Activated T-cell treated with anti-CD3 and anti-CD28 coated beads for 1 hour (primary cell): ENCODE data around the gene FBXO8.

Experiments used
- DNase-seq: peaks from one replicate; pipeline ENCODE4 v3.0.0-alpha.2; 2020; ENCODE audit warnings: low read depth

The FBXO8 gene

DNA sequence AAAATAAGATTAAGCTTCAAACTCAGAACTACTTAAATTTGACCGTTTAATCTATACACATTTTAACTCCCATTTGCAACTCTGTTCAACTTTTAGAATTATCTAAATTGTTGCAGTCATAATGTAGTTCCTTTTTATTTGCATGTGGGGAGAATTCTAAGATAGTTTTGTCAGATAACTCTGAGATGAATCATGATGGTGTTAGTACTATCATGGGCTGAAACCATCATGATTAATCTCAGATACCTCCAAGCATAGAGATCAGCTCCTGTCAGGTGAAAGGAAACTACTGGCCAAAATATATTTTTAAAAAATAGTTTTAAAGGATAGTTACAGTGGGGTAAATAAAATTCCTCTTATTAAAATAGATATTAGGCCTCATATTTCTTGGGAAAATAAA, 39.0 kb downstream of the FBXO8 start:
- no peak for DNase-seq

DNA sequence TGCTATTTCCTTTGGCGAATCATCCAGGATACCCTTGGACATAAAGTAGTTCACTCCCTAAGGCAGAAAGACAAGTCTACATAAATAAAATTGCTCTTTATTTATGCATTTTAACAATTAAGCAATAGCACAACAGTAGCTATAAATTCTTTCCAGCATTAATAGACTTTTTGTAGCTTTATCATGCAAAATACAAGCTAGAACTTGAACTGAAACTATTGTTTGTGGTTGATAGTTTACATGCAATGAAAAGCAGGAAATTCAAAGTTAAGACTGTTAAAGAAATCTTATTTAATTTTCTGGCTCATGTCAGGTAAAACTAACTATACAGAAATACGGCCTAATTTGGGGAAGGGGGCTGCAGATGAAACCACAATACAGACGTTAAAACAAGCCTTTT, 42.3 kb downstream of the FBXO8 start:
- DNase-seq, result no peak

DNA sequence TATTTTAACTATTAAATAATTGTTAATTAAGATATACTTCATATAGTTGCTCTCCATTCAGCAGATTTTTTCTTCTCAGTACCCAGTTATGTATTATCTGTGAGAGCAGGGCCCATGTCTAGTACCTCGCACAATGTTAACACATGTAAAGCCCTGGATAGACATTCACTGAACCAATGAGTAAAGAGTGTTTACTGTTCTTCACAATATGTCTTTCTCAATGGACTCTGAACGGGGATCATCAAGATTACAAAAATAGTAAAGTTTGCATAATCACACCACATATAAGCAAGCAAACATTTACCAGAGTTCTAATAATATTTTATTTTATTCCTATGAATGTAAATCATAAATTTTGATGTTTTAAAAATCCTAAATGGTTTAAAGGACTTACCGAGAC, 47.1 kb downstream of the FBXO8 start:
- no peak for DNase-seq

DNA sequence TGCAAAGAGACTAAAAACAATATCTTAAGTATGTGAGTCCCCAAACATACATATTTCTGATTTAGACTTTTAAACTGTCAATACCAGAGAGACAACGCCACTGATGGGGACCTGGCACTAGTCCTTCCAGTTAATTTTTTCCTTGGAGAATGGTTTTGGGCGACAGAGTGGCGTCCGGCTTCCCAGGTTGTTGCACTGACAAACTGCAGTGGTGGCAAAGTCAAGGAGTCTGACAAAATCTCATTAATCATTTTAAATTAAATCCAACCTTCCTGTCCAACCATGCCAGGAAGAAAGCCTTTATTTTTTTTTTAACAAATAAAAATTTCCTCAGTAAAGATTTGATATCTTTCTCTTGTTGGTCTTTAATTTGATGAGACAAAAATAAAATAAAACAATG, 52.8 kb downstream of the FBXO8 start:
- DNase-seq, result no peak

DNA sequence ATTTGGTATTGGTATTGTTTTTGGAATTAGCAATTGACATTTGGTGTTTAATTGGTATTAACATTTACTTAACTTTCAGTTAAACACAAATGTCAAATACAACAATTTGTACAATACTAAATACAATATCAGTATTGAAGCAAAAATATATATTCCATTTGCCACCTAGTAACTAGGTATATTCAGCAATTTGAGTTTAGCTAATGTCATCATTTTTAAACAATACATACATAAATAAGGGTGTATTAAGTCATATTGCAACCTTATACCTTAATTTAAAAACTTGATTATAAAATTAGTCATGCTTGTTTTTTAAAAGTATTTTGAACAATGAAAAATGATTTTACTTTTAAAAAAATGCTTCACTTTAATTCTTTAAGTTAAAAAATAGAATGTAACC, 53.3 kb downstream of the FBXO8 start:
- no peak for DNase-seq

DNA sequence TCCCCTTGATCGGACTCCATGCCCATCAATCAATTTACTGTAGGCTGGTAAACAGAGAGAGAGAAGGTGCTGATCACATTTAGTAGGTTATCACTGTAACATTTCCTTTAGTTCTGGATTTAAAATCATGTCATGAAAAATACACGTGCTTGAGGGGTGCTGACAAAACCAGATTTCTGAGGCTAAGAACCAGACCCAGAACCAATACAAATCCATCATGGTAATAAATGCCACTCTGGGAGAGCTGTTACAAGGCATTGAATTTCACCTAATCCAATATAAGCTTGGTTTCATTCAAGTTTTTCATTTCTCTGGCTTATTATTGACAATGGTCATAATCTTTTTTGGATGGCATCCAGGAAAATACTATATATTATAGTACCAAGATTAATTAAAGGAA, 54.5 kb downstream of the FBXO8 start:
- no peak for DNase-seq

DNA sequence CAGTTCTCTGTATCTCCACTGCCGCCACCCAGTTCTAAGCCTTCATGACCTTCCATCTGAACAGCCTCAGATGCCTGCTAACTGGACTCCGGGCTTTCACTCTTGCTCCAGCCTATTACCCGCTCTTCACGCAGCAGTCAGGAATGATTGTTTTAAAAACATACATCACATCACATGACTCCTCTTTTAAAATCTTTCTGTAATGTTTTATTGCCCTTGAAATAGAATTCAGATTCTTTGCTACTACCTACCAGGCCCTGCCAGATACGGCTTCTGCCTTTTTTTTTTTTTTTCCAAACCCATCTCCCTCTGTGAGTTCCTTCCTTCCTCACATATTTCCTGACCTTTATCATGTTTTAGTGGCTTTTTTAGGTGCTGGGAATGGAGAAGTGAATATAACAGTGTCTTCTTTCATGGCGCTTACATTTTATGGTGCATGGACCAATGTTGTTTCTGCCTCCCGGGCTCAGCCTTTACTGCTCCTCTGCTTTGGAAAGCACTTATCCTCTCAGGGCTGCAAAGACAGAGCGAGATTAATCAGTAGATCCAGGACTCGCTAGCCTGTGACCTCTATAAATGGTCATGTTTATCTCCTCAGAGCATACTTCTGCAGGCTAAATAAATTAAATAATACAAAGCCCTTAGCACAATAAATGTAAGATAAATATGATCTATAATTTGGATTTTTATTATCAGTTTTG, 58.0 kb downstream of the FBXO8 start:
- DNase-seq, result no peak

DNA sequence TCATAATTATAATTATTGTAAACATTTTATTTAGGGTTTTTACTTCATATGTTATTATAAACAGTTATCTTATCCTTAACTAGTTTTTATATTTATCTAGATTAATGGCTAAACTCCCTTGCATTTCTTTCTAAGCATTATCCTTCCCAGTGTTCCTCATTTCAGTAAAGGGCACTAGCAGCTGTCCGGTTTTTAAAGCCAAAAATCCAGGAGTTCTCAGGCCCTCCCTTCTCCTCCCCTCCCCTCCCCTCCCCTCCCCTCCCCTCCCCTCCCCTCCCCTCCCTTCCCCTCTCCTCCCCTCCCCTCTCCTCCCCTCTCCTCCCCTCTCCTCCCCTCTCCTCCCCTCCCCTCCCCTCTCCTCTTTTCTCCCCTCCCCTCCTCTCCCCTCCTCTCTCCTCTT, 58.9 kb downstream of the FBXO8 start:
- DNase-seq, result no peak

DNA sequence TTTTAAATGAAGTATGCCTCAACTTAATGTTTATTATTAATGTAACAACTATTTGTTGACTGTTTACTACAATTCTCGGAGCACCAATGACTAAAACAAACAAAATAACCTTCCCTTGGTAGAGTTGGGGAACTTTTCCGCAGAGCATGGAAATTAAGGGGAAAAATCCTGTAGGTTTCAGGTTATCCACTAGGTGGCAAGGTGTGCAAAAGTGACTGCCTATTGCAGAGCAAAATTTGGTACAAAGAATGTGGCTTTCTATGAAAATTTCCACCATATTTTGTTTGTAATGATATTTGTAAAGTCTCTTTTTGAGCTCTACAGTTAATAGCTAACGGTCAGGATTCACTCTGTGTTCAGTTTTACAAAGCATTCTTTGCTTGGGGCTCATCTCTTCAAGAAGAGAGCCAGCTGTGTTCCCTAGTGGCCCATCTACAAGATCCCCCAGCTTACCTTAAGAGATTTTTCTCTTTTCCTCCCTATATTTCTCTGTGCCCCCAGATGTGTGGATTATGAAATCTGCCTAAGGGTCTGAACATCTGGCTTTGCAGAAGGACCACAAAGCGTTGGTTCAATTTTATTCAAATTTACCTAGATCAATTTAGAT, 61.1 kb downstream of the FBXO8 start:
- DNase-seq, result no peak

DNA sequence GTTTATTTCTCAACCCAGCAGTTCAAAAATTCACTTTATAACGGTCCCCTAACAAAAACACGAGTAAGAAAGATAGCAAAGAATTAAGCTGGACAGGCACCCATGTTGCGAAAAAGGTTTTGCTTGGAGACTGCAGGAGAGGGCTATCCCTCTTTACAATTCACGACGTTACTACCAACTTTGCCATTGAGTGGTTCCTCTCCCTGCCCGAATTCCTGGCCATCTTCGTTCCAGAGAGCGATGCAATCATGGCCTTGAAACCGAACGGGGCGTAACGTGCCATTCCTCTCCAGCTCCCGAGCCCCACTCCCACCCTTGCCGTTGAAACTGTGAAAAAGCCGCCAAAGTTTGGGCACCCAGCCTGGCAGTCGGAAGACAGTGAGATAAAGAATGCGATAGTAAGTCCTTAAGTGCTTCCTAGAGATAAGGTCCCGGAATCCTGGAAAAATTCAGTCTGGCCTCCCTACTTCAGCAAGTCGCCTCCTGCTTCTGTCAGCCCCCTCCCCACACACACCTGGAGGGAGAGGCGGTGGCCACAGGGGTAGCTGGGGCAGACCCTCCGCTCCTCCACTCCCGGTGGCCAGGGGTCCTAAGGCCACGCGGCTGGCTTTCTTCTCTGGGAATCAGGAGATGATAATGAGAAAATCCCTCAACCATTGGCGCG, 65.2 kb downstream of the FBXO8 start:
- DNase-seq, result no peak

DNA sequence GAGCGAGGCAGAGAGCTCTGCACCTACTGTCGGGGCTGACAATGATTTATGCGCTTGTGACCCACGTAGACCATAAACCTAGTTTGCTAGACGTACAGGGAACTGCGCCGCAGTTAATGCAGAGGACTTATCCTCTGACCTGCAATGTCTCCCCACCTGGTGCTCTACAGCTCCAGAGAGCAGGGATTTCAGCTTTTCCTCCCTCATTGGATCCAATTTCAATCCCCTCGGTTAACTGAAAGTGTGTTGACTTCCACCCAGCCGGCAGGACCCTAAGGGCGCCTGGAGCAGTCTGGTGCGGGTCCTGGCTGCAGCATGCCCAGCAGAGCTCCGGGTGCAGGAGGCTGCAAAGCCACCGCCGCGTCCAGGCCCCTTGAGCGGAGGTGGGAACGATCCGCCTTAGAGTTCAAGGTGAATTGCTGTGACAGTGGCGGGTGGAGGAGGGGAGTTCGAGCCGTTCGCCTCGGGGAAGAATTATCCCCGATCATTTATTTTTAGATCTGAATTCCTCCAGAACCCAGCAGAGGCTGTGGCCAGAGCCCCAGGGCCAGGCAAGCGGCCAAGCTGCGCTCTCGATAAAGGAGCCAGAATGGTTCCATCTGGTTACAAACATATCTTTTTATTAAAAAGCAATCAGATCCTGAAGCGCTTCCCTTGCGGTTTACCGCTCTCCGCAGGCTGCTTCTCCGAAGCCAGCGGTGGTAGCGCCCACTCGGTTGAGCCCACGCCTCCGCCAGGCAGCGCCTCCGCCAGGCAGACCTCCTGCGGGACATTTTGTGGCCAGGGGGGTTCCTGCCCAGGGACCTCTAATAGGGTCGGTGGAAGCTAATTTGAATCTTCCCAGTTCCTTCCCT, 66.0 kb downstream of the FBXO8 start:
- DNase-seq, result no peak

DNA sequence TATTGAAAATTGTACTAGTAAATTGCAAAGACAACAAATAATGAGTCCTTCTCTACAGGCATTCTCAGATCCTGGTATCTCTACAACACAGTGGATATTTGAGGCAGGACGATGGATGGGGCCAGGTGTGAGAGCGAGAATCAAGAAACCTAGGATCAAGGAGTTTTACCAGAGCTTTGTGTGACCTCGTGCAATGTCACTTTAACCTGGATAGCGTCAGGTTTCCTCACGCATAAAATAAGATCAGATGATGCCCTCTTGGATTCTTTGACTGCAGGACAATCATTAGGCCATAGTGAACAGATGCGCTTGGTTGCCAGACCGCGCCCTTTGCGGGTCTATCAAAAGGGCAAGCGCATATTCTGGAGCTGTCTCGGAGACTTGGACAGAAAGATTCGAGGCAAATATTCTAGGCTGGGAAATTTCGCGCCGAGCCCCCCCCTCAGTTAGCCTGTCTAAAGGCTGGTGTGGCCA, 66.6 kb downstream of the FBXO8 start:
- no peak for DNase-seq

DNA sequence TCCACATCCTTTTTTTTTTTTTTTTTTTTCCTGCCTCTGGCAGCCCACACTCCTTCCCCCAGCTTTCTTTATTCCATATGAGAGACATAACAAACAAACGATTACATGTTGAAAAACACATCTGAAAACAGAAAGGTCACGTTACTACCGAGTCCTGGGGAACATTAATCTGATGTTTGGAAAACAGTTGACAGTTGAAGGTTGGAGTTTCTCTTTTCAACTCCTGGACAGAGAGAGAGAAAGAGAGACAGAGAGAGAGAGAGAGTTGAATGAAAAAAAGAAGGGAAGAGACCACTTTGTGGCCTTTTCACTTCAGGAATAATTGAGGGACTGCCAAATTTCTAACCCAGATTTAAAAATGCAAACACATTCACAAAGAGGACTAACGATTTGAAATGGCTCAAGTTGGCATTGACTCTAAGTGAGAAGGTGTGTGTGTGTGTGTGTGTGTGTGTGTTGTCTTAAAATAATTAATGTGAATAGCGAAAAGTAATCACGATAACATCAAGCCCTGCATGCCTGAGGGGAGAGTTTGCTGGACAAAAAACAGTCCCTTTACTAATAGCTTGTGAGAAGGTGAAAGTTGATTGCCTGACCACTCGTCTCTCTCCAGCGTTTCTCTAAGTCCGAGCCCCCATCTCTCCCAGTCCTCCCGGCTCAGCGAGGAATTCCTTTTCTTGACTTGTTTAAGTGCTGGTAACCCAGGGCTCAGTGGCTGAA, 67.3 kb downstream of the FBXO8 start:
- no peak for DNase-seq

DNA sequence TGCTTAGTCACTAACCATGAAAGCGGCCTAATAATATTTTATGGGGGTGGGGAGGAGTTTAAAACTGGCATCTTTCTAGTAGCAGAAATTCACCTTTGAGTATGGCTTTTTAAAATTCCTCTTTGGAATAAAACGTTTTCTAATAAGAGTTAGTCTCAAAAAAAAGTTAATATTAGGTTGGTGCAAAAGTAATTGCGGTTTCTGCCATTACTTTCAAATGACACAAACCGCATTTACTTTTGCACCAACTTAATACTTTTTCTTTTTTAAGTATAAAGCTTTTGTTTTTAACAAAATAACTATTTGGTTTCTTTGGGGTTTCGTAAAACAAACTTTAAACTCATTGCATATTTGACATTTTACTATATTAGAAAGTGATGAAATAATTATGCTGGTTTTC, 68.4 kb downstream of the FBXO8 start:
- no peak for DNase-seq

DNA sequence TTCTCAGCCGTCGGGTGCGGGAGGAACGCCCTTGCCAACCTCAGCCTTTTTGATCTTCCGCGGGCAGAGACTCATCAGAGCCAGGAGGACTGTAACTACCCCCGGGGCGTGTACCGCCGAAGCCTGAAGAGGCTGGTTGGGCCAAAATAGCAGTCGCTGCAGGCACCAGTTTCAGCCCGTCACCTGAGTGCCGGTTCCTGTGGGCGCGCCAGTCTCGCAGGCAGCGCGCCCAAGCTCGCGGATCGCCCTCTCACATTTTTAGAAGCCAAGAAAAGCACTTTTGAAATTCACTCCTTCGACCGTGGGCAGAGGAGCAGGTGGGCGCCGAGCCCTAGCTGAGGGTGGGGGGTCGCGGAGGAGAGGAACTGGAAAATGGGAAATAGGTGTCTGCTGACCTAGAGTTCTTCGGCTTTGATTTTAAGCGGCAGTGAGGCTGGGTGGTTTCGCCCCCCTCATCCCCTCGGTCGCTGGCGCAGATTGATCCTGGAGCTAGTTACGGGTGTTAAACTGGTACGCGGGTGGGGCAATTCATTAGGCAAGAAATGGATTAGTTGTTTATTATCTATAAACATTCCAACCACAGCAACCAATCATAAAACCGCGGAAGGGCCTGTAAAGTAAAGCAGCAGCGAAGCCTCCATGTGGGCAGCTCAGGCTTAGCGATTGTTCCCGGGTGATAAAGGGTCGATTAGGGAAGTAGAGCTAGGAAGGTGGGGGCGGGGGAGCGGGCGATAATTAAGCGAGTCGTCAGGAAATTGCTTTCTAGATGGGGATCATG, 69.2 kb downstream of the FBXO8 start:
- DNase-seq, result no peak

DNA sequence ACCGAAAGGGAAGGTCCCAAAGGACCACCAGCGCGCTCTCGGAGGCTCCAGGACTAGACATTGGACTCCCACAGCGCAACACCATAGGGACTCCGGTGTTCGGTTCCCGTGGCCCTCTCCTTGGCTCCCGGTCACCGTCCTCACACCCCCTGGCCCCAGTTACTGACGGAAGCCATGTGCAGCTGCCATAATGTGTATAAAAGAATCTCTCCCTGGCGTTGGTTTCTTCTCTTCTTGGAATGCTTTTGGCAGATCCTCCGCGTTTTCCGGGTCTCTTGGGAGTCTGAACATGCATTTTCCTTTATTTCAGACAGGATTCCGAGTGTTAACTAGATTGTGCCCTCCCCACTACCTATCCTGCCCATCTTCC, 69.8 kb downstream of the FBXO8 start:
- DNase-seq, result no peak

DNA sequence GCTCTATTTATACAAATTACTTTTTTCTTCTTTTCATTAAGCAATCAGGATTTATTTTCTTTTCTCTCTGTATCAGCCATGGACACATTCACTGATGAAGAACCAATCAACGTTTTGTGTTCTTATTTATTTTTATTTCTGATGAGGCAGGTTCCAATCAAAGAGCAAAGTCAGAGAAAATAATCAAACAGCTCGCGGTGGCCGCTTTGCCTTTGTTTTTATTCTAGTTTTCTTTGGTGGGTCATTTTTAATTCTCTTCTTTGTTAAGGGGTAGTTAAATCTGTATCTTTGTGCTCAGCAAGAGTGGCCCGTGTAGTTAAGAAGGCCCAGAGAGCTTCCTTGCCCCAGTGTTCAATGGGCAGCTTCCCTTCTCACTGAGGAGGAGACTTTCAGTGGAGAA, 71.4 kb downstream of the FBXO8 start:
- DNase-seq, result no peak

DNA sequence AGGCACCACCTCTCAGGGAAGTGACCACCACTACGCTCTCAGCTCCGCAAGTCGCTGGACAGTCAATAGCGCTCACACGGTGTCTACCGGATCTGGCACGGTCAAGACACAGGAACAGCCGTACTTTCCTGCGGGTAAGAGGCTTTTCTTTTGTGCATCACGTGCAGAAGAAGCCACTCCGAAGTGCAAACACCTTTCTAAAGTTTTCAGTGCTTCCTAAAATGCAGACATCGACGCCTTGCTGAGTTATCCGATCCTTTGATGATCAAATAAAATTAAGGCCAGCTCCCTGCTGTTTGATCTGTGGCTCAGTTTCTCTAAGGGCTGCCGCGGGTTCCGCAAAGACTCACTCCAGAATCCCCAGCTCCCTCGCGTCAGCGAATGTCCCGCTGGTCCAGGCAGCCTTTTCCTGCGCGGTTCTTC, 71.8 kb downstream of the FBXO8 start:
- DNase-seq, result no peak

DNA sequence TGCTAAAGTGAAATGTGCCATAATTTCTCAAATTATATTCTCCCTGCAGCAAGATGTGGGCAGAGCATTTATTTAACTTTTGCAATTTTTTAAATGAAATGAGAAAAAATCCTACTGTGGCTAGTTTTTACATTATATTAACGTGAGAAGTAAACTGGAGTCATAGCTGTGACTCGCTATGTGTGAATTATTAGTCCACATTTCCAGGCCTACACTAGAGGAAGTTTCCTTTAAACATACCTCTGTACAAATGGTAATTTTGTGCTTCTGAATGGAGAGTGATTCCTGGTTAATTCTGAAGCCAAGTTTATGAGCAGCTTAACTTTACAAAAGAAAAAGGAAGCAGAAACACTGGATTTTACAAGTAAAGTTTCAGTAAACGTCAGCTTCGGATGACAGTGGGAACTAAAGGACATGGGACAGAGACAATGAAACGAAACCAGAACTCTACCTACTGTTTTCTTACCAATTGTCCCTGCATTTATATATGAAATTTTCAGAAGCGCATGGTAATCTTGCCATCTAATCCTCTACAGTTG, 72.4 kb downstream of the FBXO8 start:
- no peak for DNase-seq

DNA sequence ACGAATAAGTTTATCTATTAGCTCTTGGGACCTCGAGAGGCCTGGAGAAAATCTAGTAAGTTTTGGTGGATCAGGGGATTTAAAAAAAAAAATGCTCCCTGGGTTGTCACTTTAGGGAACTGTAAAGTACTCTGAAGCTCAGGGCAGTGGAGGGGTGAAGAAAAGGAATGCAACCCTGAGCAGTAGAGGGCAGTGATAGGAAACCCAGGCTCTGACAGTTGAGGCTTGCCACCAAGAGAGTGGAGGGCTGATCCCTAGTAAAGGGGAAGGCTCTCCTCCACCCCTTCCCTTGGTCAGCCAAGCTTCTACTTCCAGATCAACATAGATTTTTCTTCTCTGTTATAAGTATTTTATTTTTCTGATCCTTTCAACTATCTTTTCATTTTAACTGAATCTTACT, 73.1 kb downstream of the FBXO8 start:
- no peak for DNase-seq

DNA sequence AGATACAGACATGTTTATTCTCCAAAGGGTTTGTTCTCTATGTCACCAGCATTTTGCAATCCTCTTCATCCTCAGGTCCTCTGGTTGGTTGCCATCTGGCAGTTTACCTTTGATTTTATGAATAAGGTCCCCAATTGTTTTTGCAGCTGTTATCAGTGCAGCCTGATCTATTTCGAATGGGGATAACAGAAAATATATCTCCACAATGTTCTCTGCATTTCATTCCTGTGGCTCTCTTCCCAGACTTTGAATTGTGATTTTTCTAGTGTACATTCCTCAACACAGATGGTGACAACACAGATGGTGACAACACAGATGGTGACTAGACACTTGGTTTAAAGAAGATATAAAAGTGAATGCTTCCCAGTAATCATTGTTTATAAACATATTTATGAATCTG, 74.1 kb downstream of the FBXO8 start:
- no peak for DNase-seq
